ENCODE measurements around the gene PFKFB2.

DNA sequence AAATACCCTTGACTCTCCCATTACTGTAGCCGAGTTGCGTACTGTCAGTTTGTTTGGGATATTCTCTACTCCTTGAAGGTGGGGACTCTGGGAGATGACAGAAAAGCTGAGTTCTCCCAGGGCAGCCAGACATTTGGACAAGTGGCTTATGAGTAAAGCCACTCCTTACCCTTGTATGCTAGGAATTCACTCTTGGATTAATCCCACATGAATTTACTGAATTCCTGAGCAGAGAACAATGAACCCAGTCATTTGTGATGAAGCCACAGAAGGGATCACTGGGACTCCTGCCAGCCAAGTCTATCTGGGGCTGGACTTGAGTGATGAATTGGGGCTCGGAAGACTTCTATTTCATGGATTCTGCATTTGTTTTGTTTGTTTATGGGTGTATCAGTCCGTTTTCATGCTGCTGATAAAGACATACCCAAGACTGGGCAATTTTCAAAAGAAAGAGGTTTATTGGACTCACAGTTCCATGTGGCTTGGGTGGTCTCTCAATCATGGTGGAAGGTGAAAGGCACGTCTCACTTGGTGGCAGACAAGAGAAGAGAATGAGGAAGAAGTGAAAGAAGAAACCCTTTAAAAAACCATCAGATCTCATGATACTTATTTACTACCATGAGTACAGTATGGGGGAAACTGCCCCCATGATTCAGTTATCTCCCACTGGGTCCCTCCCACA is 45.6 kb upstream of the PFKFB2 start:
- TF ChIP-seq, protein P1, sequence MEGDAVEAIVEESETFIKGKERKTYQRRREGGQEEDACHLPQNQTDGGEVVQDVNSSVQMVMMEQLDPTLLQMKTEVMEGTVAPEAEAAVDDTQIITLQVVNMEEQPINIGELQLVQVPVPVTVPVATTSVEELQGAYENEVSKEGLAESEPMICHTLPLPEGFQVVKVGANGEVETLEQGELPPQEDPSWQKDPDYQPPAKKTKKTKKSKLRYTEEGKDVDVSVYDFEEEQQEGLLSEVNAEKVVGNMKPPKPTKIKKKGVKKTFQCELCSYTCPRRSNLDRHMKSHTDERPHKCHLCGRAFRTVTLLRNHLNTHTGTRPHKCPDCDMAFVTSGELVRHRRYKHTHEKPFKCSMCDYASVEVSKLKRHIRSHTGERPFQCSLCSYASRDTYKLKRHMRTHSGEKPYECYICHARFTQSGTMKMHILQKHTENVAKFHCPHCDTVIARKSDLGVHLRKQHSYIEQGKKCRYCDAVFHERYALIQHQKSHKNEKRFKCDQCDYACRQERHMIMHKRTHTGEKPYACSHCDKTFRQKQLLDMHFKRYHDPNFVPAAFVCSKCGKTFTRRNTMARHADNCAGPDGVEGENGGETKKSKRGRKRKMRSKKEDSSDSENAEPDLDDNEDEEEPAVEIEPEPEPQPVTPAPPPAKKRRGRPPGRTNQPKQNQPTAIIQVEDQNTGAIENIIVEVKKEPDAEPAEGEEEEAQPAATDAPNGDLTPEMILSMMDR (IDR thresholded peaks at IDR 0.05), result no peak
- TF ChIP-seq POLR2A (IDR thresholded peaks at IDR 0.05), result no peak
